NOMO-1 treated with dmso at 0.1 percent for 144 hours (cell line): ENCODE data around the gene UBE2J2.

Source experiments
- DNase-seq: peaks from one replicate; lab custom pipeline; 2025; ENCODE audit not compliant: unreplicated experiment; lab: John Stamatoyannopoulos, UW

The UBE2J2 gene

GRCh38 chr1:1241588-1242219 lies 31.9 kb downstream of the UBE2J2 start:
- no peak for DNase-seq

- no peak for DNase-seq
Measured at GRCh38 chr1:1240822-1241587, 32.6 kb downstream of the UBE2J2 start.

- DNase-seq = no peak
Measured at GRCh38 chr1:1240348-1240732, 33.3 kb downstream of the UBE2J2 start.

GRCh38 chr1:1239614-1240347 lies 33.9 kb downstream of the UBE2J2 start:
- no peak for DNase-seq

GRCh38 chr1:1239227-1239613 lies 34.4 kb downstream of the UBE2J2 start:
- DNase-seq = no peak

GRCh38 chr1:1238702-1239178 lies 34.9 kb downstream of the UBE2J2 start:
- no peak for DNase-seq

- DNase-seq = no peak
Measured at GRCh38 chr1:1237874-1238701, 35.6 kb downstream of the UBE2J2 start.

- no peak for DNase-seq
Measured at GRCh38 chr1:1236945-1237873, 36.4 kb downstream of the UBE2J2 start.

GRCh38 chr1:1236176-1236763 lies 37.4 kb downstream of the UBE2J2 start:
- no peak for DNase-seq

- DNase-seq = no peak
Measured at GRCh38 chr1:1235016-1235744, 38.5 kb downstream of the UBE2J2 start.

GRCh38 chr1:1234180-1234808 lies 39.4 kb downstream of the UBE2J2 start:
- no peak for DNase-seq

GRCh38 chr1:1233567-1233892 lies 40.1 kb downstream of the UBE2J2 start:
- no peak for DNase-seq

GRCh38 chr1:1232796-1233566 lies 40.7 kb downstream of the UBE2J2 start:
- DNase-seq = no peak

GRCh38 chr1:1232208-1232795 lies 41.4 kb downstream of the UBE2J2 start, which contains the start of gene B3GALT6:
Gene B3GALT6, plus strand, starts transcription at chr1:1232237. Its CDS starts 42 bp downstream, at chr1:1232279.
- no peak for DNase-seq

GRCh38 chr1:1231400-1232207 lies 42.0 kb downstream of the UBE2J2 start, which contains the start of gene SDF4:
Gene SDF4, minus strand, starts transcription at chr1:1232001. Its CDS starts 3,229 bp downstream, at chr1:1228772.
- DNase-seq = peak; percentile 91

GRCh38 chr1:1230656-1231399 lies 42.8 kb downstream of the UBE2J2 start:
- no peak for DNase-seq
